GM18526 (cell line): ENCODE data around the gene SLC44A1.

ENCODE experiments used
- POLR2A ChIP-seq: IDR thresholded peaks from 3 replicates; pipeline ENCODE4 v1.6.1; 2011; ENCODE audit not compliant: insufficient read length; ENCODE audit errors: extremely low read depth

Gene SLC44A1

GRCh38 chr9:105330201-105330600, 85.8 kb downstream of the SLC44A1 start:
- TF ChIP-seq POLR2A: no peak

GRCh38 chr9:105330755-105331154, 86.3 kb downstream of the SLC44A1 start:
- TF ChIP-seq POLR2A: no peak

GRCh38 chr9:105331160-105331559, 86.7 kb downstream of the SLC44A1 start:
- no peak for TF ChIP-seq POLR2A

- no peak for TF ChIP-seq POLR2A
These were observed 87.3 kb downstream of the SLC44A1 start for GRCh38 chr9:105331755-105332154.

DNA sequence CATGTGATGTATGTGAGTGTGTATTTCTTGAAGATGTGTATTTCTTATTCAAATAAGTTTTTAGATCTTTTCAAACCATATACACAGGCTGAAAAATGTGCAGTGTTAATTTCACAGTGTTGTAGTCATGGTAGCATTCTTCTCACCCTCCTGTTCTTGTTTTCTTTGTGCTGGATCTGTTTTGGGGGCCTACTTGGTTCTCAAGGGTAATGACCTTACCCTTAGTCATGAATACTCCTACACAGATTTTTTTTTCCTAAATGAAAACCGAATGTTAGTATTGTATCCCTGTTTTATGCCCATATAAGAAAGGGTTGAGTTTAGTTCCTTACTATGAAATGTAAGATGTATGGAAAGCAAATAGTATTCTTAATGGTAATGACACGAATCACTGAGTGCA, 88.0 kb downstream of the SLC44A1 start:
- no peak for TF ChIP-seq POLR2A

- TF ChIP-seq POLR2A: no peak
These were observed 88.6 kb downstream of the SLC44A1 start for GRCh38 chr9:105333076-105333475.

GRCh38 chr9:105333811-105334210, 89.4 kb downstream of the SLC44A1 start:
- no peak for TF ChIP-seq POLR2A

GRCh38 chr9:105338308-105338707, 93.9 kb downstream of the SLC44A1 start:
- no peak for TF ChIP-seq POLR2A

DNA sequence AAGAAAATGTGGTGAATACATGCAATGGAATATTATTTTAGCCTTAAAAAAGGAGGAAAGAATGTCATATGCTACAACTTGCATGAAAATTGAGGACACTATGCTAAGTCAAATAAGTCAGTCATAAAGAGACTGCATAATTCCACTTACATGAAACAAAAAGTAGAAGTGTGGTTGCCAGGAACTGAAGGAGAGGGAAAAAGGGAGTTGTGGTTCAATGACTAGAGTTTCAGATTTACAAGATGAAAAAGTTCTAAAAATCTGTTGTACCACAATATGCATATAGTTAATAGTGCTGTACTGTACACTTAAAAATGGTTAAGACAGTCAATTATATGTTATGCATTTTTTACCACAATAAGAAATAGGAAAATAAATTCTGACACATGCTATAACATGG, 95.4 kb downstream of the SLC44A1 start:
- TF ChIP-seq POLR2A: no peak

GRCh38 chr9:105341434-105342146, 97.1 kb downstream of the SLC44A1 start:
- no peak for TF ChIP-seq POLR2A

- TF ChIP-seq POLR2A: no peak
These were observed 97.7 kb downstream of the SLC44A1 start for GRCh38 chr9:105342147-105342505.

DNA sequence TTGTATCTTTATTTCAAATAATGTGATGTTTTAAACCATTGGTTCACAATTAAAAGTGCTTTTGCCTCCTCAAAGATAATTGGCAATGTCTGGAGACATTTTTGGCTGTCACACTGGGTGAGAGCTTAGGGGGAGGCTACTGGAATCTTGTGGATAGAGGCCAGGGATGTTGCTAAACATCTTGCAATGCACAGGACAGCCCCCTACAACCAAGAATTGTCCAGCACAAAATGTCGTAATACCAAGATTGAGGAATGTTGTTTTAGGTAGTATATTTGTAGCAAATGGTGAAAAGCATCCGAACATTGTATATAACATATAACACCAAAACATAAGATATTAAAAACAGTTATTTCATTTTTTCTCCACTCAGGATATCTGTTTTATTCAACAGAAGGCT, 99.8 kb downstream of the SLC44A1 start:
- no peak for TF ChIP-seq POLR2A

DNA sequence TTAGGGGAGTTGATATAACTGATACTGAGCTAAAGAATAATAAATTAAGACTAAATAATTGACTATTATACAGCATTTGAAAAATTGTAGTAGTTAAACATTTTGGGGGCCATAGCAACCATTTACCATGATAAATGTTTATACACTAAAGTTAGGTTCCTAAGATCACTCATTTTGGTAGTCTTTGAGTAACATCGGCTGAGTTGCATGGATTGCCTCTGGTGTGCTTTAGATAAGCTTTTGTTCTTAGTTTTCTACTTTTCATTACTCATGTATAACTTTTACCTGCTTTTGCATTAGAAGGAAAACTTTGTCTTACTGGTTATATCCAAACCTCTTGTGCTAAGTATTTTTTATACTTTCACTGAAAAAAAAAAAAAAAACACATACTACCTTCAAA, 101.2 kb downstream of the SLC44A1 start:
- no peak for TF ChIP-seq POLR2A

GRCh38 chr9:105346273-105346672, 101.8 kb downstream of the SLC44A1 start:
- no peak for TF ChIP-seq POLR2A

DNA sequence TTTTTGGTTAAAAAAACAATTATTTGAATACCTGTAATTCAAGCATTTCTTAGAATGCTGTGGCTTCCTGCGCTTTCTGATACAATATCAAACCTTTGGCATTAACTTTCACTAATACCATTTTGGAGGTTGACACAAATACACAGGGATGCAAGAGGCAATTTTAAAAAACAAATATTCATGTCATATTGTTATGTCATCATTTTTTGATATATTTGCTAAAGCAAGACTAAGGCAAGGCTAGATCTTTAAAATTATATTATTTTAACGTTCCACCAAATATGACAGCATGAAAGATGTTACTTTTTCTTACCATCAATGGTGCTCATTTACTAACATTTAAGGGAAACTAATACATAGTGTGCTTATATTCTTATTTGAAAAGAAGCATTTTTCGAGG, 110.0 kb downstream of the SLC44A1 start:
- no peak for TF ChIP-seq POLR2A

DNA sequence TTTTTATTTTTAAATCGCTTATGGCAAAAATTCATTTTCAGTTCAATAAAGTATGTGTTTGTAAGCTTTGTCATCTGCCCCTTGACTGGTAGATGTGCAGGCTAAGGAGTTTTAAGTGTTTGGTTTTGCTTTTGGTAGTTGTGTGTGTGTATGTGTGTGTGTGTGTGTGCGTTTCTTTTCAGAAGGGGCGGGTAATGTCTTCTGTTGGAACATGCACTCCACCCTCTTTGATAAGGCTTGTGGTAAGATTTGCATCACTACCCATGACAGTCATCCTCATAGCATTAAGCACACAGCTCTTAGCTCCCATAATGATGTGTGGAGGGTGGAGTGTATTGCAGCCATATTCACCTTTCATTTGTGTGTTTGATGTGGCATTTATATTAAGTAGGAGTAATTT, 111.3 kb downstream of the SLC44A1 start:
- TF ChIP-seq POLR2A: no peak

- no peak for TF ChIP-seq POLR2A
These were observed 113.5 kb downstream of the SLC44A1 start for GRCh38 chr9:105357937-105358336.

DNA sequence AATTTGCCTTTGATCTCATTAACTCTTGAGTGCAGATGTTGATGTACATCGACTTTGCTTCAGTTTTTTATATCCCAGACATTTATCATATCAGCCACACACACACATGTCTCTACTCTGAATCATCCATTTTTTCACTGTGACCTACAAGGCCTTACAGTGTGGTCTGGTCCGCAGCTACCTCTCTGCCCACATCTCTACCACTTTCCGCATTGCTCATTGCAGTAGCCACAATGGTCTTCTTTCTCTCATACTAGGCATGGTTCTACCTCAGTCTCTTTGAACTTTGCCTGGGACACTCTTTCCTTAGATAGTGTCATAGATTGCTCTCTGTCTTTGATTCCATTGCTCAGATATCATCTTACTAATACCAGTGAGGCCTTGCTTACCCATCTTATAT, 115.4 kb downstream of the SLC44A1 start:
- no peak for TF ChIP-seq POLR2A

GRCh38 chr9:105360344-105360743, 115.9 kb downstream of the SLC44A1 start:
- no peak for TF ChIP-seq POLR2A
